HG02870 (cell line): ENCODE data around the gene PTGER3.
"Not testable (repeated sequence)": the region's sequence is repeated elsewhere in the genome, so short reads cannot be mapped to it uniquely, and the experiment has no call there.

Experiments
- ATAC-seq: cut with Tn5 transposase; IDR thresholded peaks from one replicate; pipeline ENCODE4 v1.9.1; 2021; ENCODE audit warnings: mild to moderate bottlenecking, moderate library complexity; ENCODE audit not compliant: unreplicated experiment

PTGER3 gene

DNA sequence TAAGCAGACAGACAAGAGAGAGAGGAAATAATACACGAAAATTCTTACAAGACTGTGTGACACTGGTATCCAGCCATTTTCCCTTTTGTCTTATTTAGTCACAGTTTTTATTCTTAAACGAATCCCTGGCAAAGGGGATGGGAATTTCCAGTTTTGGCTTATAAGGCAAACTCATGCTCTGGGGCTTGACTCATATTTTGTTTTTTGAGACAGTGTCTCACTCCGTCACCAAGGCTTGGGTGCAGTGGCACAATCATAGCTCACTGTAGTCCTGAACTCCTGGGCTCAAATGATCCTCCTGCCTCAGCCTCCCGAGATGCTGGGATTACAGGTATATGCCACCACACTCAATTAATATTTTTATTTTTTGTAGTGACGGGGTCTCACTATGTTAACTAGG, 31.9 kb downstream of the PTGER3 start:
- no peak for ATAC-seq

GRCh38 chr1:71014178-71014579, 33.4 kb downstream of the PTGER3 start:
- no peak for ATAC-seq

DNA sequence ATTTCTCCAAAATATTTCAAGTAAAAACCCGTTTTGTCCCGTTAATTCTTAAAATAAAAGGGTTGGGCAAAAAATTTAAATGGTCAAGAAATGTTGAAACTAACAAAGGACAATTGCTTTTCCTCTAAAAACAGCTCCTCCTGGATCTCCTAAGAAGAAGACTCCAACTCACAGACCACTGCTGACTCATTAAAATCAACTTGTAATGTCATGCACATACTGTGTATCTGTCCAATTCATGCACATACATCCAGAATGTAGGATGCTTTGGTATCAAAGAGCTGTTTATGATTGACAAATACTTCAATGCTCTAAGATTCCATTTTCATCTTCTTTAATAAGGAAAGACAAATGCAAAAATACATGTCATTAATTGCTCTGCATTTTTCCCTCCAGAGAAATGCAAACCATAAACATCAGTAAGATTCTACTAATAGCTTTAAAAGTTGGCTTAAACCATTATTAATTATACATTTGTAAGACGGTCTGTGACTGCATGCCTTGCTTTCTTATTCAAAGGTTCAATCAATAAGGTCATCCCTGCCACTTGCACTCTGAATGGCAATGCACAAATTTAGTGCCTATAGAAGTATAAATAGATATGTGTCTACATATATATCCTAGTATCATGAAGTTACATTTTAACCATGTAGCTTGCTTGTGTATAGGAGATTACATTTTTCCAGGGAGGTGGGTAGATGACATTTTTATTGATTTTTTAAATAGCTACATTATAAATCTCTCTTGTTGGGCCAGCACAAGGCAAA, 44.7 kb downstream of the PTGER3 start:
- ATAC-seq = no peak

- ATAC-seq = no peak
Observed at GRCh38 chr1:71001624-71002023, 46.0 kb downstream of the PTGER3 start.

DNA sequence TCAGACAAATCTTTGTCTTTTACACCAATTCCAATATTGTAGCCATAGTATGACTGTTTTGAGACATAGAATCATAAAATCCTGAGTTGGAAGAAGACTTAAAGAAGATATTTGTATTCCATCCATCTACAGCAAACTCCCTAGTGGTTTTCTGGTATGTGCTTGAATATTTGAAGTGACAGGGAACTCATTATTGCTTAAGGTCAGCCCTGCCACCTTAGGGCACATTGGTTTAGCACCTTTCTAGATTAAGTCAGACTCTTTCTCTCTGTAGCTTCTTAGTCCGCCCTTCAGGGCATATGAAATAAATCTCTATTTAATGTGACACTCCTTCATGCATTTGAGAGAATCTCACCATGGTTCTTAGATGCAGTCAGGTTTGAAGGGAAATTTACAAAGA, 49.8 kb downstream of the PTGER3 start:
- no peak for ATAC-seq

GRCh38 chr1:70994753-70995268, 52.8 kb downstream of the PTGER3 start:
- no peak for ATAC-seq

DNA sequence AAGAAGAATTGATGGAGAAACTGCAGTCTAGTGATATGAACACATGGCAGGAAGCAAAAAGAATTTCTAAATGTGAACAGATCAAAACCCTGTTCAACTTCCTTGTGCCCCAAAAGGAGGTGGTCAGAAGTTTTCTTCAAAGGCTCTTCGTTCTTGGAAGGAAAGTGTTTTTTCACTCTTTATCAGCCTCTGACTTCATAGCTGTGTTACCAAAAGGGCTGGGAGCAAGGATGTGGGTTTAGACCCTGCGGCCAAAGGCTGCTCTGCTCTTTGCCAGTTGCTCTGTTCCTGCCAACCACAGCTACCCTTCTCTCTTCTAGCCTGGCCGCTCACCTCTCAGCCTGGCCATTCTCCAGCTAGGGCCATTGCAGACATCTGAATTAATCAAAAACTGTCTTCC, 53.8 kb downstream of the PTGER3 start:
- no peak for ATAC-seq

- no peak for ATAC-seq
Observed at GRCh38 chr1:70992521-70992920, 55.1 kb downstream of the PTGER3 start.

DNA sequence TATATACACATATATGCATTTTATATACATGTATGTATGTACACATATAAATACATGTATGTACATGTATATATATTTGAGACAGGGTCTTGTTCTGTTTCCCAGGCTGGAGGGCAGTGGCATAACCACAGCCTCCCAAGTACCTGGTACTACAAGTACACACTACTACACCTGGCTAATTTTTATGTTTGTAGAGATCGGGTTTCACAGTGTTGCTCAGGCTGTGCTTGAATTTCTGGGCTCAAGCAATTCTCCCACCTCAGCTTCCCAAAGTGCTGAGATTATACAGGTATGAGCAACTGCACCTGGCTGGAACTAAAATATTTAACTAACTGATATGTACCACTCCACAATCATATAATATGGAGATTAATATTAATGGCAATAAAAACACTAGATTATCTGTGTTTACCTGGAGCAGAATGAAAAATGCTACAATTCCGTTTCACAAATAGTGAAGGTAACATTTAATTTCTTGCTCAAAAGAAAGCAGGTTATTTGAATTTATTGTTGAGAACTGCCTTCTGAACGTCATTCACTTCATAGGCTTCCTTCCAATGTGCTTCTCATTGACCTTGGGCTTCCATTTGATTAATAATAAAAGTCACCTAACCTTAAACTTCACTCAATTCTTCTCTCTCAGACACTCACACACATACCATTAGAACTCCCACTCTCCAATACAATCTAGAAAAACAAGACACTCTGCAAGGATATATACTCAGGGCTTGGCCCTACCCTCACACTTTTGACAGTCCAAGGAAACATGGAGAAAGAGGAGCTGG, 57.0 kb downstream of the PTGER3 start:
- no peak for ATAC-seq

DNA sequence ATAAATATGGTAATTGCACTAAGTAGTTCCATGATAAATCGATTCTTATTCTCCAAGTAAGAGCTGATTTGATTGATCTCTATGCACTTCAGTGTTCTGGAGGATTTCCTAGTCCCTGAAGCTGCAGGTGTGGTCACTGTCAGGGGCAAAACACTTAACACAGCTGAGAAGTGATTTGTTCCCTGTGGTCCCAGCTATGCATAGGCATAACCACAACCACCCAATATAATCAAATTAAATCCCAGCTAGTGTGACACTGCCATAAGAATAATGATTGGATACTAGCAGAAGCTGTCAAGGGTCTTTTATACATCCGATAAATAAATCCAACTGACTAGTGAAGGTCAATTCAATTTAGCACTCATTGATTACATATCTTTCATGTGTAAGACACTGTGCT, 60.1 kb downstream of the PTGER3 start:
- ATAC-seq = no peak

- ATAC-seq = not testable (repeated sequence)
Observed at GRCh38 chr1:70985776-70986225, 61.8 kb downstream of the PTGER3 start.

- ATAC-seq = not testable (repeated sequence)
Observed at GRCh38 chr1:70985278-70985677, 62.3 kb downstream of the PTGER3 start.

GRCh38 chr1:70980361-70980760, 67.3 kb downstream of the PTGER3 start:
- ATAC-seq = no peak

GRCh38 chr1:70979881-70980280, 67.7 kb downstream of the PTGER3 start:
- ATAC-seq = no peak

GRCh38 chr1:70979313-70979712, 68.3 kb downstream of the PTGER3 start:
- ATAC-seq = no peak

DNA sequence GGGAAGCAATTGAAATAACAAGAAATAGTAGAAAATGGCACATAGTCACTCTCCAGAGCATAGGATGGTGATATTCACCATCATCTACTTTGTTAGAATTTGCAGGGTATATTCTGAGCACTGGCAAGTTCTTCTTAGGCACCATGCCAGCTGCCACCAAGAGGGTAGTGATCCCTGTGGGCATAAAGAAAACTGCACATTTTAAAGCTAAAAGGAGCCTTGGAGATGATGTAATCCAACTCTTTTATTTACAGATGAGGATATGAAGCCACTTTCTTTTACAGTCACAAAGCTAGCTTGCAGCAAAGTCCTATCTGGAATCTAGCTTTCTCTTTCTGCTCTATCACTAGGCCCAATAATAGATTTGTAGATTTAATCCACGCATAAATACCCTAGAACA, 69.0 kb downstream of the PTGER3 start:
- ATAC-seq = no peak

GRCh38 chr1:70977575-70977974, 70.0 kb downstream of the PTGER3 start:
- no peak for ATAC-seq

- no peak for ATAC-seq
Observed at GRCh38 chr1:70977041-70977440, 70.6 kb downstream of the PTGER3 start.

GRCh38 chr1:70973754-70974153, 73.9 kb downstream of the PTGER3 start:
- ATAC-seq = no peak

- no peak for ATAC-seq
Observed at GRCh38 chr1:70970407-70970806, 77.2 kb downstream of the PTGER3 start.

DNA sequence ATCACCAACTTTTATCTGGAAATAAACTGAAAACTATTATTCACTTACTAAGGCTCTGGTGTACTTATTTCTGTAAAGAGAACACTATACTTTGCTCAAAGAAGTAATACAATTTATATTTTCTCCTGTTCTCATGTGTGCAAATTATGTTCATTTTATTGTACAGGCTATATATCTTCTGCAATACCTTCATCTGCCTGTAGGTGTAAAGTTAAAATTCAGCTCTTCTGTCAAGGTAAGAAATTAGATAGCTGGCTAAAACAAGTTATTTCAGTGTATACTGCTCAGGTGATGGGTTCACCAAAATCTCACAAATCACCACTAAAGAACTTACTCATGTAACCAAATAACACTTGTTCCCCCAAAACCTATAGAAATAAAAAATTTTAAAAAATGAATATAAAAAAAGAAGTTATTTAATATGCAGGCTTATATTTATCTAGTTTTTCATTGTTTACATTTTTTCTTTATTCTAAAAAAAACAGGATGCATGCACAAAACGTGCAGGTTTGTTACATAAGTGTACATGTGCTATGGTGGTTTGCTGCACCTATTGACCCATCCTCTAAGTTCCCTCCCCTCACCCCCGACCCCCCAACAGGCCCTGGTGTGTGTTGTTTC, 81.5 kb downstream of the PTGER3 start:
- no peak for ATAC-seq

GRCh38 chr1:70963374-70963773, 84.2 kb downstream of the PTGER3 start:
- ATAC-seq = no peak
